Stimulated activated CD8-positive, alpha-beta memory T cell treated with anti-CD3 and anti-CD28 coated beads, Interleukin-7, amount 100 ng/mL, for 24 hours (primary cell): ENCODE results near the gene HBS1L.

Experiments used
- DNase-seq: peaks from one replicate; pipeline ENCODE4 v3.0.0-alpha.2; 2020; ENCODE audit warnings: low read depth

Gene HBS1L

DNA sequence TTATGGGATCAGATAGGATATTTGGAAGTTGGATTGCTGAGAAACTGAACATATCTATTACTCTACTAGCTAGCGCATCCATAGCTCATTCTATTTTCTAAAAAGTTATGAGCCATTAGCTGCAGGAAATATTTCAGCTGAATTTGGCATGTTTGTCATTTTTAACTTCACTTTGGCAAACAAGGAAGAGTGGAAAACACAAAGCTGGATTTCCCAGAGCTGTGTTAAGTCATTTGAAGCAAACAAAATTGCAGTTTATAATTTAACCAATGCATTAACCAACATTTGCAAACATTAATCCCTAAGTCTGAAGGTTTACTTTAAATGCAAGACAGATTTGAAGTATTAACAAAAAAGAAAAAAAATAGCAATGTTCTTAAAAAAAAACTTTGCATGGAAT, 105.9 kb downstream of the HBS1L start:
- no peak for DNase-seq

DNA sequence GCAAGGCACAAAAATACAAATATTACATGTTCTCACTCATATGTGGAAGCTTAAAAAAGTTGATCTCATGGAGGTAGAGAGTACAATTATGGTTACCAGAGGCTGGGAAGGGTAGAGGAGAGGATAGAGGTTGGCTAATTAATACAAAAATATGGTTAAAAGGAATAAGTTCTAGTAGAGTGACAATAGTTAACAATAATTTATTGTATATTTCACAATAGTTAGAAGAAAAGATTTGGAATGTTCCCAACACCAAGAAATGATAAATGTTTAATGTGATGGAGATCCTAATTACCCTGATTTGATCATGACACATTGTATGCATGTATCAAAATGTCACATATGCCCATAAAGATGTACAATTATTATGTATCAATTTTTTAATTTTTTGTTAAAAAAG, 106.5 kb downstream of the HBS1L start:
- DNase-seq = no peak

DNA sequence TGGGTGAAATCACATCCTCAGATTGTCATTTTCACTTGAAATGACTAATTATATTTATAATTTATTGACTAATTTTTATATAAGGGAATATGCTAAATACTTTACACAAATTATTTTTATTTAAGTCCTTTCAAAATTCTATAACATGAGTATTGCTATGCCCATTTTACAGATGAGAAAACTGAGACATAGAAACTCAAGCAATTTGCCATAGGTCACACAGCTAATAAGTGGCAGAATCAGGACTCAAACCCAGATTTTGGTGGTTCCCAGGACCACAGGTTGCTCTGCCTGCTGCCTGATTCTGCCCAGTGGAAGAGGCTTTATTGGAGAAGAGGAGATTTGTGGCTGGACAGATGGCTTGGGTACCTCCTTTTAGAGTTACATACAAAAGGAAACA, 109.6 kb downstream of the HBS1L start:
- DNase-seq = no peak

DNA sequence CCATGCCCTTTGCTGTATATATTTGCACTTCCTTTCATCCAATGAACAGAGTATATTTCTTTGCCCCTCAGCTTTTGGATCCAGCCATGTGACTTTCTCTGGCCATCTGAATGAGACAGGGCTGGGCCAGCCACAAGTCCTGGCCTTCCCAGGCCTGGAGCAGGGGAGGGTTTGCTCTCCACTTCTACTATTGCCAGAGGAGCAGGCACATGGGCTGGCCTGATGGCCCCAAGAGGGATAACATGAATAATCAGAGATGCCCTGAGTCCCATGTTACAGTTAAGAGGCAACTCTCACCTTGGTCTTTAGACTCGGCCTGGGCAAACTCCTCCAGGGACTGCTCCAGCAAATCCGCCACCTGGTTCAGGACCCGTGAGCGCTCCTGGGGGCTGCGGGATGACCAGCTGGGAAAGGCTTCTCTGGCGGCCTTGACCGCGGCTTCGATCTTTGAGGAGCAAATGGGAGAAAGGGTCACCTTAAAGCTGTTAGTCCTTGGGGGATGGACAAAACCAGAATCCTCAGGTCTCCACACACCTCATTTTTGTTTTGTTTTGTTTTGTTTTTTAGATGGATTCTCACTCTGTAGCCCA, 111.0 kb downstream of the HBS1L start:
- no peak for DNase-seq

DNA sequence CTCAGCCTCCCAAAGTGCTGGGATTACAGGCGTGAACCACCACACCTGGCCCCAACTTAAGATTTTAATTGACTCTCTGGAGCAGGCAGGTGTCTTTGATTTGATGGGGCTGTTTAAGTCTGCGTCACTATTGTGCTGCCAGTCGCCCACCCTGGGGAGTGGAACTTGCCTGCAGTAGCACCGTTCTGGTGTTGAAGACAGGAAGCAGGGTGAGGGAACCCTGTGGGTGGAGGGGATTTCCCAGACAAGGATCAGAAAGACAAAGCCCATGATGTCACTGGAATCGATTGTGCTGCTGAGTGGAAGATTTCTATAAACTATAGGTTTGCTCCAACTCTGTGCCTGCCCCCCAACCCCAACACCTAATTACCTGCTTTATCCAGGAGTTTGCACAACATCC, 115.7 kb downstream of the HBS1L start:
- peak; percentile 47 for DNase-seq

DNA sequence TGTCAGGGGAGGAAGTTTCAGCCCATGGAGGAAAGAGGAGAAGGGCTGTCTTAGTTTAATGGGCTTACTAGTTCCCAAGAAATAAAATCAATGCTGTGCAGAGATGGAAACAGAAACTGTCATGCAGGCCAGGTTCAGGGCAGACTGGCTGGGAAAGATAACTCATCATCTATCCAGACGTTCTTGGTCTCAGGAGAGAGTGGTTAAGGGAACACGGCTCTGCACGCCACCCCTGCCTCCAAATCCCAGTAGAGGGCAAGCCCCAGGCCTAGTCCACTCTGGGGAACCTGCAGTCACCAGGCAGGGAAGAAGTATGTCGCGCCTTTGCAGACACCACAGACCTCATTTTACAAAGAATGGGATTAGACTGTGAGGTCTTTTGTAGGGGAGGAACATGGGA, 117.2 kb downstream of the HBS1L start:
- no peak for DNase-seq

DNA sequence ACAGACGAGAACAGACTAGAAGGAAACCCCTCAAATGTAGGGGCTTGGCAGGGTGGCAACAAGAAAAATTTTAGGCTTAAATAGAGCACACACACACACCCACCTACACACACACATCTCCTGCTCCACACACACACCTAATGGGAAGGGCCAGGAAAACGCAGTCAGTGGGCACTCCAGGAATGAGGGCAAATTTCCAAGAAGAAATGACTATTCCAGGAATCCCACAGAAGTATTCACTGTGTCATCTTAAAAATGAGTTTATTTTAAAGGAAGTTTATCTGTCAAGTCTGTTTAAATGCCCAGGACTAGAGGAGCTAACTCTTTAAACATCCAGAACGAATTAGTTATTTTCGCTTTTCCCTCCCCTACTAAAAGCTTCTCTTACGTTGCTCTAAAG, 117.7 kb downstream of the HBS1L start:
- no peak for DNase-seq

DNA sequence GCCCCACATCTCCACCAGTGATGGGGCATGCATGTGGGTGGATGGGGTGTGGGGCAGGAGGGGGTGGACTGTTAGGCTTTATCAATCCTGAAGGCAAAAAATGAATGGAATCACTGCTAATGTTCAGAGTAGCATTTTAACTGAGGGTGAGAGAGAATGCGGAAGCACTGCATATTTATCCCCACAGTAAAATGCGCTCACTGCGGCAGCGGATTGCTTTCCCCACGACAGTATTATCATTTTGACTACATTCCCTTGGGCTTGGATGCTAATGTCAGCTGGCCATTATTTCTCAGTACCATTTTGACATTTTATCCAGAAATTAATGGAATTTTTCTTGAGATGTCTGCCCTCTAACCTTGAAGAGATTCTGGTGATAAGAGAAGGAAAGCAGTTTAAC, 118.1 kb downstream of the HBS1L start:
- no peak for DNase-seq

DNA sequence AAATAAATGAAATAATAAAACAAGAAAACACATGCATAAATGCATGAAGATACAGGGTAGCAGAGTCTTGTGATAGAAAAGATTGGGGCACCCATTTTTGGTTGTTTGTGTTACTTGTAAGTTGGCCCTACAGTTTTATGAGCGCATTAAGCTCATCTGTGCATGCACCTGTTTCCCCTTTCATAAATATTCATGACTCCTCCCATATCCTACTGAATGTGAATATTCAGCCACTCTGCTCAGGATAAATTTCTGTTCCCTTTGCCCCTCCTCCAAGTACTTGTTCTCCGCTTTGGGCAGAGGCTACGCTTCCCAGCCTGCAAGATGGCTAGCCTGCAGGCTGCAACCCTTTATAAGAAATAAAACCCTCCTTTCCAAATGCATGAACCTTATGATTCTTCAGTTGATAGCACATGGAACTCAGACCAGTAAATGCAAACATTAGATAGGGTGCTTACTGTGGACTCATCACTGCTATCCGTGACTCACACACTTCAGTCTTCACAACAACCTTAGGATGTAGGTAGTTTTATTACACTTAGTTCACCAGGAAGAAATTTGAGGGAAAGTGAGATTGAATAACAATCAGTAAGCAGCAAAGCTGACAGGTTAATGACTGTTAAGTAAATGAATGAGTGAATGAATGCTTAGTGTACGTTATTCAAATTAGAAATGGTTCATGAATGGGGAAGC, 119.7 kb downstream of the HBS1L start:
- DNase-seq = no peak

DNA sequence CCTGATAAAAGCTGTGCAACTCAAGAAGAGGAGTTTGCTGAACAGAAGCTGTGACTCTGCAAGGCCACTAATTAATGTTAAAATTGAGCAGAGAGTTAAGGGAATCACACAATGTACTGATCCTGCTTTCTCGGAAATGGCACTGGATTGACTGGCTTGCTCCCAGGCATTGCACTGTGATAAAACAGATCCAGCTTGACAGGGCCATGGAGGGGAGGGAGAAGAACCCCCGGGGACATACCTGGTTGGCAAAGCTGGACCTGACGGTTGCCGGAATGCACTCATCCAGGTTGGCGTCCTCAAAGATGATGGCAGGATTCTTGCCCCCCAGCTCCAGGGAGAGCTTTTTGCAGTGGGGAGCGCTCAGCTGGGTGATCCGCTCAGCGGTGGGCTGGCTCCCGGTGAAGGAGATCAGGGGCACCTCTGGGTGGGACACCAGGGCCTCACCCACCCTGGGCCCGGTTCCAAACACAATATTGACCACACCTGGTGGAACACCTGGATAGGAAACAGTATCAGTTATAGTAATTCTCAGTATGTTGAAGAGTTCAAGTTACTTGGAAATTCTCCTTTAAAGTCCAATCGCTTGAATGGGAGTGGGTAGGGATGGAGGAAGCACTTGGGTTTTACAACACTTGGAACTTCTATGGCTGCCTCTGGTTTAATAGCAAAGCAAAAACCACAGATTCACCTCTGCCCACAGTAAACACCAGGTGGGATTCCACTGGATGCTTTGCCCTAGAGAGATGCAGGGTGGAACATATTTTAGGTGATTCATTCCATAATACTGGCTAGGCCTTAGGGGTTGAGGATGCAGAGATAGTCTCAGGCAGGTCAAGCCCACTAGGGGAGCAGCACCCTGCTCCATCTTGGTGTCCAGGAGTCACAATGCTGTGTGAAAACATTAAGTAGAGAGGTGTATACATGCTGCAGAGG, 121.8 kb downstream of the HBS1L start:
- DNase-seq = no peak

DNA sequence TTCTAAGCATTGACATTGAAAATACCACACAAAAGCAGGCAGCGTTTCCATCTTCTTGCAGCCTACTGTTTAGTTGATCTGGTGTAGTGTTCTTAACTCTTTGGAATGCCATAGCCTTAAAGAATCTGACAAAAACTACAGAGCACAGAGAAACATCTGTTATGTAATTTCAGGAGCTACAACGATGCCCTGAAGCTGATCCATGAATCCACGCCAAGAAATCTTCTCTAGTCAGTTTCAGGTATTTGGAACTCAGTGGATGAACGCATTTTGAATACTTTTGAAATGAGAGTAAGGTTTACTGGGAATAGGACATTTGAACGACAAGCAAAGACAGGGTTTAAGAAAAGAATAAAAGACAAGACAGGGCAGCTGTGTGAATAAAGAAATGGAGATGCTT, 122.5 kb downstream of the HBS1L start:
- no peak for DNase-seq

DNA sequence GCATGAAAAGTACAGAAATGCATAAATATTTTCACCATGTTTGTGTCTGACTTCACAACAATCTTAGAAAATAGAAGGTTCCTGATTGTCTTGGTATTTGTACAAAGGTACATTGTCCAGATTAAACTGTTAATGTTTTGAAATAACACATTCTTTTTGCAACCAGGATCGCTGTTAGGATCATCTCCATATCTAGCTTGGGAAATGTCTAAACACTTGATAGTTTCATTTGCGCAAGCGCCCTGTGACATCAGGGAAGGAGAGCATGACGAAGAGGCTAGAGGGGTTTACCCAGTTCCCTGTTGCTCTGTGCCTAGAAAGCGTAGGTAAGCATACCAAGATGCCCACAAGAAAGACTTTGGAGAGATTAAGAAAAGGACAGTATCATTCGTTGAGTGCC, 124.2 kb downstream of the HBS1L start:
- no peak for DNase-seq

DNA sequence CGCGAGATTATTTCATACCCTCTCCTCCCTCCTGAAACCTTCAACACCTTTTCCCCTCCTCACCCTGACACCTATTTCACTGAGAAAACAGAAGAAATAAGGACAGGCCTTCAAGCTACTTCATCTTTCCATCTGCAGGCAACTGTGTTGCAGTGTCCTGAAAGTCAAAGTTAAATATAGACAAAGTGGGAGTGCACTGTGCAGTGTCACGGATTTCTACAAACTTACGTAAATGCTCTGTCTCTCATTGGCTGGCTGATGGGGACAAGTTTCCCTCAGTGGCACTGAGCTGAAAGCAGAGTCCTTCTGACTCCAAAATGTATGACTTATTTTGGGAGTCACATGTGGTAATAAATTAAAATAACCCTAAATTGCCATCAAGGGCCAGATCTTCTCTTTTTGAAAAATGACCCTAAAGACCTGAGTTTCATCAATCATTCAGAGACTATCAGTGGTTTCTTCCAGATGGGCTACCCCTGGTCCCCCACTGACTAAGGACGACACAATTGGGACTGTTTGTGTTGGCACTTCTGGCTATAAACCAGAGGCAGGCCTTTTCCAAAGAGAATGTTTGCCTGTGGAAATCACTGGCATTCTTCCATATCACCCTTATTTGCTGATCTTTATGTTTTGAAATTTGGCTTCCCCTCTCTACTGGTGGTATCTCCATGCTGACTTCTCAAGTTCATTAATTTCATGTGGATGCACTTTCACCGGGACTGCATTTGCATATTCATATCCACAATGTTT, 126.3 kb downstream of the HBS1L start:
- DNase-seq = no peak

DNA sequence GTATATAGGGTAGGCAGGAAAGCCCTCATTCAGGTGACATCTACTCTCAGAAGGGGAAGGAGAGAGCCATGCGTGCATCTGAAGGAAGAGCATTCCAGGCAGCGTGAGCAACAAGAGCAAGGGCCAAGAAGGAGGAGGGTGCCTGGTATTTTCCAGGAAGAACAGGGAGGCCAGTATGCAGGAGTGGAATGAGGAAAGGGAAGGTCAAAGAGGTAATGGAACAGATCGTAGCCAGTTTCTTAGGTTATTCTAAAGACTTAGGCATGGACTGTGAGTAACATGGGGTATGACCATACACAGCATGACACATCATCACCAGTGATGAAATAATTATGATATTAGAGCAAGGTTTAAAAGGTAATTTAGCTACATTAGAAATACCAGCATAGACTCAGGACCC, 128.8 kb downstream of the HBS1L start:
- DNase-seq = no peak

DNA sequence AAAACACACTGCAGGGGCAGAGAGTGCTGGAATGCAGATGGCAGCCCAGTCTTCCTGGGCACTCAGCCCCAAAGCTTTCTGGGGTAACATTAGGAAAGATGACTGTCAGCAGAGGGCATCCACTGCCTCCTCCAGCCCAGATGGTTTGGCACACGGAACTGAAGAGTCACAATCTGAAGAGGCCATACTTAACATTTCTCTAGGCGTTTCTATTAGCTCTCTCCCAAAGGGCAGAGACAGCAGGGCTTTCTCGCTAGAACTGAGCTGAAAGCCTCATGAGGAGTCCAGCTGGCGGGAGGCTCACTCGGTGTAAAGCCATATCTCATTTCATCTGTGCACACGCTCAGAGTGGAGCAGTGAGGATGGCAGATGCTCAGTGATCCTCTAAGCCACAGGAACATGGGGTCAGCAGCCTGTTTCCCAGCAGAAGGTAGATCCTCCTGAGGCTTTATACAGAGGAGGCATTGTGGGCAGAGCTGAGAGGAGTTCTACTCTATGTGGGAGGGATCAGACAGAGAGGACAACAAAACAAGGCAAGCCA, 132.8 kb downstream of the HBS1L start:
- no peak for DNase-seq

DNA sequence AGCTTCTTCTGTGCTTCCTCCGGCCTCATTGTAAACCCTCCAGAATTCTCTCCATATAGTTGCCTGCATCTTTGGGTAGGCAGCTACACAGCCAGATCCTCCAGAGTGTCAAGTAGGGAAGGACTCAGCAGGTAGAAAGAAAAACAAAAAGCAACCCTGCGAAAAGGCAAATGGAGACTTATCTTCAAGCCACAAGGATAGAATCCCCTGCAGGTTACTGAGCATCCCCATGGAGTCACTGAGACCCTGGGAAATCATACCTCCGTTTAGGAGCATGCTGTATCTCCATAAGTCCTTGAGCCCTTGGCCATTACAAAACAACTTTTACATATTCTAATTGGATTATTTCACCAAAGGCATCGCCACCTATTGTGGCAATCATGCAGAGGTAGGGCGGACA, 133.3 kb downstream of the HBS1L start:
- no peak for DNase-seq

DNA sequence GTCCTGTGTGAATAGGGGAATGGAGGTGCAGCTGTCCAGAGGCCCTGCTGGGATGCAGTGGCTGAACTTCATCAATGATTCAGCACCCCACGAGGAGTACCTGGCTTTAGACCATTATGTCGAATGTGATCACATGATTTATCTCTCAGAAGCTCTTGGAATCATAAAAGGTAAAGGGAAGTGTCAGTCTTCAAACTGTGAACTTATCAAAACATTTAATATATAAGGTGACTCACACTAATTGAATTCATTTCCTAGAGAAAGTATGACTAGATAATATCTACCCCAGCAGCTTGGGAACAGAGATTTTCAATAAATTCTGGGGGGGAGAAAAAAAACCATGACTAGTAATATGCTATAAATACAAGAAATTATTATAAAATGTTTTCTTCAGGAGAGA, 134.2 kb downstream of the HBS1L start:
- DNase-seq = no peak

DNA sequence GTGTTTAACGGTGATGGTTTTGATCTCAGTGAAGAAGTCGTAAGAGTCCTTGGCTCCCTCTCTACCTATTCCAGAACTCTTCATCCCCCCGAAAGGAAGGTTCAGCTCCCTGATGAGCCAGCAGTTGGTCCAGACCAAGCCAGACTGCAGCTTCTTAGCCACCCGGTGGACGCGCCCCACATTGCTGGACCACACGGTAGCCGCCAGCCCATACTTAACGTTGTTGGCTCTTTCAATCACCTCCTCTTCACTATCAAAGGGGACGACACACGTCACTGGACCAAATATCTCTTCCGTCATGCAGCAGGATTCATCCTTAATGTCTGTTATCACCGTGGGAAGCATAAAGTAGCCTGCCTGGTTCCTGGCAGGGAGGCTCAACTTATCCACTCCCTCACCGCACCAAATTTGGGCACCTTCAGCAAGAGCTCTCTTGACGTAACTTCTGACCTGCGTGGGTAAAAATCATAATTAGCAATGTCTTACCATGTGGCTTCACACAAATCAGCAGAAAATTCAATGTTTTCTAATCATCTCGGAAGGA, 136.1 kb downstream of the HBS1L start:
- DNase-seq = no peak

DNA sequence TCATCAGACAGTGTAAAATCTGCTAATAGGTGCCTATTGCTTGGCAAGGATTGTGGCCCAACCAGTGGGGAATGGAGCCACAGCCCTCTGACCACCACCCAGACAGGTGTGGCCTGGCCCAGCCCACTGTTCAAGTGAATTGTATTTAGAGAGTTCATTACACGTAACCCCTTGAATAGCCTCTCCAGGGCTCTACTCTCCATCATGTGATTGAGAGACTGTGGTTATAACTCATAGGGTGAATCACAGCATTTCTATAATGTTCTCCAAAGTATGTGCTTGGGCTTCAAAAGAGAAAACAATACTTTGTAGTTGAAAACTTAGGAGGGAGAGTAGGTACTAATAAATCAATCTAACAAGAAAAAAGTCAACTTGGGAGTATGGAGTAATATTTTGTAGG, 143.1 kb downstream of the HBS1L start:
- no peak for DNase-seq

DNA sequence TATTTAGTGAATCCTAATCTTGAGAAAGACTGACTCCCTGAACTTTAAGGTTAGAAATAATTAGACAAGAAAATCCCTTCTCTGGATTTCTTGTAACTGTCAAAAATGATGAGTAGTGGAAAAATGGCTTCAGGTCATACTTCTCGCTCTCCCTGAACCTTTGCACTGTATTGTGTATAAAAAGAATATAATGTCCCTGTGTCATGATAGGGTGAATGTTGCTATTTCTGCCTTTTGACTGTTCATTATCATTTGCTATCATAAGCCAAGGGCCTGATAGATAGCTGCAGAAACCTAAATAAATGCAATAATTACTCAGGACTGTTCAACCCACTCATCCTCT, 144.1 kb downstream of the HBS1L start:
- DNase-seq = no peak
